Hepatocyte (in vitro differentiated cells): ENCODE measurements around the gene GDPD3. TPM values are rescaled to one million over a fixed set of nuclear protein-coding genes. Genes with fewer than 3 reads are reported as not detected.

Source experiments
- DNase-seq: peaks from one replicate; pipeline ENCODE4 v3.0.0-alpha.2; 2016; ENCODE audit warnings: low spot score
- H2AFZ ChIP-seq: fragments of 200-600 bp; sonication (generic); 2 replicates; pipeline ENCODE4 v1.6.0; 2016; ENCODE audit warnings: antibody characterized with exemption, mild to moderate bottlenecking
- H3K27ac ChIP-seq: fragments of 200-600 bp; sonication (generic); 2 replicates; pipeline ENCODE4 v1.5.1; 2016; ENCODE audit warnings: mild to moderate bottlenecking
- H3K27me3 ChIP-seq: fragments of 200-600 bp; sonication (generic); 2 replicates; pipeline ENCODE4 v1.6.1; 2016
- H3K36me3 ChIP-seq: fragments of 200-600 bp; sonication (generic); replicated peaks from 2 replicates; pipeline ENCODE4 v1.5.1; 2016; ENCODE audit warnings: low read depth; ENCODE audit not compliant: insufficient read depth
- H3K4me1 ChIP-seq: fragments of 200-600 bp; sonication (generic); 2 replicates; pipeline ENCODE4 v1.5.1; 2016; ENCODE audit warnings: mild to moderate bottlenecking, moderate library complexity; ENCODE audit not compliant: insufficient read depth
- H3K4me2 ChIP-seq: fragments of 200-600 bp; sonication (generic); 2 replicates; pipeline ENCODE4 v1.6.0; 2016
- H3K4me3 ChIP-seq: fragments of 200-600 bp; sonication (generic); 2 replicates; pipeline ENCODE4 v1.5.1; 2016; ENCODE audit warnings: mild to moderate bottlenecking
- H3K79me2 ChIP-seq: fragments of 200-600 bp; sonication (generic); 2 replicates; pipeline ENCODE4 v1.6.0; 2017; ENCODE audit warnings: mild to moderate bottlenecking
- H3K9me2 ChIP-seq: fragments of 200-600 bp; sonication (generic); replicated peaks from 2 replicates; pipeline ENCODE4 v1.6.0; 2017; ENCODE audit warnings: mild to moderate bottlenecking; ENCODE audit not compliant: insufficient read depth
- H3K9me3 ChIP-seq: fragments of 200-600 bp; sonication (generic); 2 replicates; pipeline ENCODE4 v1.5.1; 2016; ENCODE audit warnings: low read depth, mild to moderate bottlenecking
- H4K20me1 ChIP-seq: fragments of 200-600 bp; sonication (generic); 2 replicates; pipeline ENCODE4 v1.6.0; 2016; ENCODE audit warnings: mild to moderate bottlenecking; ENCODE audit not compliant: insufficient read depth, poor library complexity, severe bottlenecking
- EZH2 ChIP-seq: fragments of 200-600 bp; sonication (generic); IDR thresholded peaks from 2 replicates; pipeline ENCODE4 v1.6.1; 2016; ENCODE audit warnings: antibody characterized with exemption, mild to moderate bottlenecking, borderline replicate concordance
- EZH2phosphoT487 ChIP-seq: fragments of 200-600 bp; sonication (generic); IDR thresholded peaks from one replicate; pipeline ENCODE4 v1.6.1; 2018; ENCODE audit warnings: antibody characterized with exemption, mild to moderate bottlenecking, low read depth, moderate library complexity; ENCODE audit not compliant: unreplicated experiment, severe bottlenecking
- WGBS: methylation state at CpG from one replicate; pipeline ENCODE4 v1.1.6; 2016; ENCODE audit warnings: low lambda C conversion rate; ENCODE audit errors: missing lambda C conversion rate; 5-methylcytosine and 5-hydroxymethylcytosine counted together
- polyA plus RNA-seq: library from polyadenylated mRNA; unstranded; fragments of >200 nt; fragmentation: Nextera tagmentation; extraction: Ambion mirVana; gene quantifications from 2 replicates; pipeline ENCODE4 v1.2.1, GENCODE V29; 2016
- total RNA-seq: library from RNA; depleted of rRNA; stranded (reverse); fragments of >200 nt; gene quantifications from 2 replicates; pipeline ENCODE4 v1.2.3, GENCODE V29; 2014
- TF ChIP-seq, protein P1 (sequence below): fragments of 200-600 bp; sonication (generic); IDR thresholded peaks from 2 replicates; pipeline ENCODE4 v1.5.1; 2016; ENCODE audit warnings: antibody characterized with exemption, mild to moderate bottlenecking; ENCODE audit not compliant: poor library complexity

GDPD3 gene
- total and polyA plus RNA-seq, 2 experiments from 2014 or later = 0.67 to 5.4 TPM

- H3K9me2 ChIP-seq = no peaks in the 10 kb centered on the region
- no peaks in the 10 kb centered on the region for H3K27me3 ChIP-seq
- no peaks in the 10 kb centered on the region for H3K79me2 ChIP-seq
- H3K4me3 ChIP-seq = no peak overlapping the region
- WGBS = 88% methylated on average over 7 of the region's 7 CpGs
- no peak overlapping the region for H3K27ac ChIP-seq
- TF ChIP-seq EZH2phosphoT487 = no peak
- no peak for TF ChIP-seq EZH2
- TF ChIP-seq, protein P1, sequence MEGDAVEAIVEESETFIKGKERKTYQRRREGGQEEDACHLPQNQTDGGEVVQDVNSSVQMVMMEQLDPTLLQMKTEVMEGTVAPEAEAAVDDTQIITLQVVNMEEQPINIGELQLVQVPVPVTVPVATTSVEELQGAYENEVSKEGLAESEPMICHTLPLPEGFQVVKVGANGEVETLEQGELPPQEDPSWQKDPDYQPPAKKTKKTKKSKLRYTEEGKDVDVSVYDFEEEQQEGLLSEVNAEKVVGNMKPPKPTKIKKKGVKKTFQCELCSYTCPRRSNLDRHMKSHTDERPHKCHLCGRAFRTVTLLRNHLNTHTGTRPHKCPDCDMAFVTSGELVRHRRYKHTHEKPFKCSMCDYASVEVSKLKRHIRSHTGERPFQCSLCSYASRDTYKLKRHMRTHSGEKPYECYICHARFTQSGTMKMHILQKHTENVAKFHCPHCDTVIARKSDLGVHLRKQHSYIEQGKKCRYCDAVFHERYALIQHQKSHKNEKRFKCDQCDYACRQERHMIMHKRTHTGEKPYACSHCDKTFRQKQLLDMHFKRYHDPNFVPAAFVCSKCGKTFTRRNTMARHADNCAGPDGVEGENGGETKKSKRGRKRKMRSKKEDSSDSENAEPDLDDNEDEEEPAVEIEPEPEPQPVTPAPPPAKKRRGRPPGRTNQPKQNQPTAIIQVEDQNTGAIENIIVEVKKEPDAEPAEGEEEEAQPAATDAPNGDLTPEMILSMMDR = no peak
- H3K4me2 ChIP-seq = no peak overlapping the region
- peaks cover 4% of the 10 kb centered on the region for H3K9me3 ChIP-seq
- H2AFZ ChIP-seq = no peak overlapping the region
- no peaks in the 10 kb centered on the region for H4K20me1 ChIP-seq
- H3K4me1 ChIP-seq = no peaks in the 10 kb centered on the region
- H3K36me3 ChIP-seq = no peaks in the 10 kb centered on the region
- DNase-seq = no peak
Observed at GRCh38 chr16:30151091-30151490, 37.8 kb upstream of the GDPD3 start.

GRCh38 chr16:30149250-30149930, 36.1 kb upstream of the GDPD3 start:
- H3K4me3 ChIP-seq = no peak overlapping the region
- H3K9me2 ChIP-seq = no peaks in the 10 kb centered on the region
- 92% methylated on average over 5 of the region's 5 CpGs for WGBS
- H3K36me3 ChIP-seq = no peaks in the 10 kb centered on the region
- H3K4me1 ChIP-seq = no peaks in the 10 kb centered on the region
- peaks cover 4% of the 10 kb centered on the region for H3K9me3 ChIP-seq
- H4K20me1 ChIP-seq = no peaks in the 10 kb centered on the region
- no peak for DNase-seq
- no peaks in the 10 kb centered on the region for H3K27me3 ChIP-seq
- H3K79me2 ChIP-seq = no peaks in the 10 kb centered on the region
- H2AFZ ChIP-seq = no peak overlapping the region
- no peak overlapping the region for H3K27ac ChIP-seq
- TF ChIP-seq EZH2 (no peak), EZH2phosphoT487 (no peak)
- TF ChIP-seq, protein P1 = no peak
- no peak overlapping the region for H3K4me2 ChIP-seq

DNA sequence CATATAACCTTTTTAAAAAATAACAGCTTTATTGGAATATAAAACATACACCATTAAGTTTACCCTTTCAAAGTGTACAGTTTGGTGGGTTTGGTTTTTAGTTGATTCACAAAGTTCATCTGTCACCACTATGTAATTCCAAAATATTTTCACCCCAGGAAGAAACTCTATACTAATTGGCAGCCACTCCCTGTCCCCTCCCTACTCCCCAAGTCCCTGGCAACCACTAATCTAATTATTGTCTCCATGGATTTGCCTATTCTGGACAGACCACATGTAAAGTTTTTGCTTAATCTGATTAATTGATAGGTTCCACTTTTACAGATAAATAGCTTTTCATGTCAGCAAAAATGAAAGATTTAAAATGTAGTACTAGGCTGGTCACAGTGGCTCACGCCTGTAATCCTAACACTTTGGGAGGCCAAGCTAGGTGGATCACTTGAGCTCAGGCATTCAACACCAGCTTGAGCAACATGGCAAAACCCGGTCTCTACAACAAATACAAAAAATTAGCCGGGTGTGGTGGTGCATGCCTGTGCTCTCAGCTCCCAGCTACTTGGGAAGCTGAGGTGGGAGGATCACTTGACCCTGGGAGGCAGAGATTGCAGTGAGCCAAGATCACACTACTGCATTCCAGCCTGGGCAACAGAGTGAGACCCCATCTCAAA, 34.6 kb upstream of the GDPD3 start:
- no peak for DNase-seq
- no peaks in the 10 kb centered on the region for H3K36me3 ChIP-seq
- no peak overlapping the region for H3K4me3 ChIP-seq
- H4K20me1 ChIP-seq = no peaks in the 10 kb centered on the region
- H3K4me1 ChIP-seq = no peaks in the 10 kb centered on the region
- 89% methylated on average over 3 of the region's 3 CpGs for WGBS
- no peaks in the 10 kb centered on the region for H3K27me3 ChIP-seq
- H3K4me2 ChIP-seq = no peak overlapping the region
- H2AFZ ChIP-seq = no peak overlapping the region
- no peak for TF ChIP-seq EZH2
- TF ChIP-seq, protein P1 = no peak
- peaks cover 4% of the 10 kb centered on the region for H3K9me3 ChIP-seq
- H3K27ac ChIP-seq = no peak overlapping the region
- no peaks in the 10 kb centered on the region for H3K79me2 ChIP-seq
- H3K9me2 ChIP-seq = no peaks in the 10 kb centered on the region
